Mesenchymal stem cell (in vitro differentiated cells and primary cell): ENCODE measurements around the gene MYADM.
A peak's percentile ranks its signal among the peaks of the same experiment; 100 is the strongest.
"Not testable (repeated sequence)": the region's sequence is repeated elsewhere in the genome, so short reads cannot be mapped to it uniquely, and the experiment has no call there.

Source experiments
- DNase-seq: peaks from one replicate; pipeline ENCODE4 v3.0.0-alpha.2; 2013
- H2AFZ ChIP-seq: one replicate; pipeline ENCODE4 v1.6.1; 2013; ENCODE audit warnings: low read depth, mild to moderate bottlenecking, control low read depth, inconsistent platforms, low read length, moderate library complexity
- H2AK5ac ChIP-seq: 2 replicates; pipeline ENCODE4 v1.6.1; 2013; ENCODE audit warnings: low read length, moderate library complexity, mild to moderate bottlenecking, inconsistent platforms; ENCODE audit not compliant: severe bottlenecking
- H2BK120ac ChIP-seq: one replicate; pipeline ENCODE4 v1.6.1; 2013; ENCODE audit warnings: low read depth, mild to moderate bottlenecking, inconsistent platforms, low read length, moderate library complexity
- H2BK12ac ChIP-seq, 2 experiments: one replicate each; pipeline ENCODE4 v1.6.1; 2013; ENCODE audit warnings: inconsistent platforms in 2 of 2, low read length in 2 of 2, mild to moderate bottlenecking in 2 of 2, moderate library complexity in 2 of 2, control low read depth in 1 of 2
- H2BK15ac ChIP-seq: one replicate; pipeline ENCODE4 v1.6.1; 2013; ENCODE audit warnings: mild to moderate bottlenecking, low read depth, inconsistent platforms; ENCODE audit not compliant: poor library complexity, severe bottlenecking
- H2BK5ac ChIP-seq: 2 replicates; pipeline ENCODE4 v1.6.1; 2013; ENCODE audit warnings: low read depth, mild to moderate bottlenecking, low read length, control low read depth, inconsistent platforms; ENCODE audit not compliant: poor library complexity, severe bottlenecking
- H3K14ac ChIP-seq, 2 experiments: one replicate each; pipeline ENCODE4 v1.6.1; 2013; ENCODE audit warnings: inconsistent platforms in 2 of 2, low read length in 2 of 2, control low read depth in 1 of 2, mild to moderate bottlenecking in 1 of 2, moderate library complexity in 1 of 2
- H3K18ac ChIP-seq, 2 experiments: one replicate each; pipeline ENCODE4 v1.6.1; 2013; ENCODE audit warnings: inconsistent platforms in 2 of 2, low read length in 2 of 2, control low read depth in 1 of 2, low read depth in 1 of 2, mild to moderate bottlenecking in 1 of 2
- H3K23ac ChIP-seq, 2 experiments: one replicate each; pipeline ENCODE4 v1.6.1; 2013; ENCODE audit warnings: inconsistent platforms in 2 of 2, low read length in 2 of 2, mild to moderate bottlenecking in 2 of 2, moderate library complexity in 2 of 2, control low read depth in 1 of 2
- H3K27ac ChIP-seq: 2 replicates; pipeline ENCODE4 v1.5.1; 2013; ENCODE audit warnings: mild to moderate bottlenecking, moderate library complexity, low read length, control low read depth, inconsistent platforms; ENCODE audit not compliant: poor library complexity, severe bottlenecking
- H3K27me3 ChIP-seq, 2 experiments: 2 replicates each; pipeline versions ENCODE4 v1.6.1 to v1.7.0; 2013; ENCODE audit warnings: low read length in 2 of 2, mild to moderate bottlenecking in 2 of 2, moderate library complexity in 2 of 2, control low read depth in 1 of 2, inconsistent platforms in 1 of 2; ENCODE audit not compliant: control insufficient read depth in 1 of 2, insufficient read depth in 1 of 2
- H3K36me3 ChIP-seq, 2 experiments: 2 replicates each; pipeline versions ENCODE4 v1.6.1 to v1.7.0; 2013; ENCODE audit warnings: low read length in 2 of 2, control low read depth in 1 of 2, inconsistent platforms in 1 of 2, low read depth in 1 of 2, mild to moderate bottlenecking in 1 of 2; ENCODE audit not compliant: insufficient read depth in 2 of 2, control insufficient read depth in 1 of 2
- H3K4ac ChIP-seq, 2 experiments: one replicate each; pipeline ENCODE4 v1.6.1; 2013; ENCODE audit warnings: inconsistent platforms in 2 of 2, low read length in 2 of 2, mild to moderate bottlenecking in 2 of 2, moderate library complexity in 2 of 2, control low read depth in 1 of 2, low read depth in 1 of 2
- H3K4me1 ChIP-seq: 2 replicates; pipeline ENCODE4 v1.6.1; 2013; ENCODE audit warnings: low read depth, low read length, control low read depth; ENCODE audit not compliant: control insufficient read depth, insufficient read depth
- H3K4me2 ChIP-seq: 2 replicates; pipeline ENCODE4 v1.6.1; 2013; ENCODE audit warnings: low read length, mild to moderate bottlenecking, inconsistent platforms; ENCODE audit not compliant: poor library complexity, severe bottlenecking
- H3K4me3 ChIP-seq, 2 experiments: 2 replicates each; pipeline versions ENCODE4 v1.5.1 to v1.7.0; 2013; ENCODE audit warnings: low read length in 2 of 2, mild to moderate bottlenecking in 2 of 2, control low read depth in 1 of 2, low read depth in 1 of 2; ENCODE audit not compliant: insufficient read depth in 1 of 2
- H3K79me1 ChIP-seq: replicated peaks from 2 replicates; pipeline ENCODE4 v1.6.1; 2013; ENCODE audit warnings: mild to moderate bottlenecking, control low read depth, low read length, inconsistent platforms; ENCODE audit not compliant: poor library complexity, severe bottlenecking
- H3K9ac ChIP-seq: 2 replicates; pipeline ENCODE4 v1.7.0; 2013; ENCODE audit warnings: mild to moderate bottlenecking, low read length, moderate library complexity
- H3K9me3 ChIP-seq: 2 replicates; pipeline ENCODE4 v1.7.0; 2013; ENCODE audit warnings: mild to moderate bottlenecking, low read length; ENCODE audit not compliant: control insufficient read depth
- H4K8ac ChIP-seq: one replicate; pipeline ENCODE4 v1.6.1; 2013; ENCODE audit warnings: inconsistent platforms, mild to moderate bottlenecking, low read length, moderate library complexity
- H4K91ac ChIP-seq: one replicate; pipeline ENCODE4 v1.6.1; 2013; ENCODE audit warnings: mild to moderate bottlenecking, low read length, inconsistent platforms
- WGBS: methylation state at CpG from one replicate; pipeline ENCODE4 v1.1.7; 2013; ENCODE audit warnings: mixed read lengths; 5-methylcytosine and 5-hydroxymethylcytosine counted together

MYADM gene

GRCh38 chr19:53868091-53868891, 608 bp downstream of the MYADM start:
- no peak overlapping the region for H2BK5ac ChIP-seq
- no peaks in the 10 kb centered on the region for H3K9me3 ChIP-seq
- no peak overlapping the region for H2AK5ac ChIP-seq
- peak overlapping the region; percentile 50 for H3K4me2 ChIP-seq
- peaks cover 7% of the 10 kb centered on the region for H3K79me1 ChIP-seq
- DNase-seq, result peak; percentile 76
- H2AFZ ChIP-seq, result no peak overlapping the region
- H3K4me3 ChIP-seq, result peak overlapping the region; percentile 73 to 88
- H4K8ac ChIP-seq, result peak overlapping the region; percentile 94
- H3K36me3 ChIP-seq, result peaks cover 8 to 13% of the 10 kb centered on the region in 2 experiments
- peak overlapping the region in 1 of 2 experiments; percentile 71 for H2BK12ac ChIP-seq
- H3K18ac ChIP-seq, result peak overlapping the region; percentile 2 to 99
- peak overlapping the region; percentile 87 for H2BK15ac ChIP-seq
- peak overlapping the region; percentile 35 to 94 for H3K4ac ChIP-seq
- H3K27ac ChIP-seq, result peak overlapping the region; percentile 59
- H3K4me1 ChIP-seq, result peaks cover 20% of the 10 kb centered on the region
- no peaks in the 10 kb centered on the region for H3K27me3 ChIP-seq
- H4K91ac ChIP-seq, result peak overlapping the region; percentile 99
- H3K9ac ChIP-seq, result peak overlapping the region; percentile 98
- H2BK120ac ChIP-seq, result peak overlapping the region; percentile 88
- peak overlapping the region in 1 of 2 experiments; percentile 36 for H3K23ac ChIP-seq
- under 1% methylated on average over 20 of the region's 37 CpGs for WGBS
- peak overlapping the region in 1 of 2 experiments; percentile 88 for H3K14ac ChIP-seq

DNA sequence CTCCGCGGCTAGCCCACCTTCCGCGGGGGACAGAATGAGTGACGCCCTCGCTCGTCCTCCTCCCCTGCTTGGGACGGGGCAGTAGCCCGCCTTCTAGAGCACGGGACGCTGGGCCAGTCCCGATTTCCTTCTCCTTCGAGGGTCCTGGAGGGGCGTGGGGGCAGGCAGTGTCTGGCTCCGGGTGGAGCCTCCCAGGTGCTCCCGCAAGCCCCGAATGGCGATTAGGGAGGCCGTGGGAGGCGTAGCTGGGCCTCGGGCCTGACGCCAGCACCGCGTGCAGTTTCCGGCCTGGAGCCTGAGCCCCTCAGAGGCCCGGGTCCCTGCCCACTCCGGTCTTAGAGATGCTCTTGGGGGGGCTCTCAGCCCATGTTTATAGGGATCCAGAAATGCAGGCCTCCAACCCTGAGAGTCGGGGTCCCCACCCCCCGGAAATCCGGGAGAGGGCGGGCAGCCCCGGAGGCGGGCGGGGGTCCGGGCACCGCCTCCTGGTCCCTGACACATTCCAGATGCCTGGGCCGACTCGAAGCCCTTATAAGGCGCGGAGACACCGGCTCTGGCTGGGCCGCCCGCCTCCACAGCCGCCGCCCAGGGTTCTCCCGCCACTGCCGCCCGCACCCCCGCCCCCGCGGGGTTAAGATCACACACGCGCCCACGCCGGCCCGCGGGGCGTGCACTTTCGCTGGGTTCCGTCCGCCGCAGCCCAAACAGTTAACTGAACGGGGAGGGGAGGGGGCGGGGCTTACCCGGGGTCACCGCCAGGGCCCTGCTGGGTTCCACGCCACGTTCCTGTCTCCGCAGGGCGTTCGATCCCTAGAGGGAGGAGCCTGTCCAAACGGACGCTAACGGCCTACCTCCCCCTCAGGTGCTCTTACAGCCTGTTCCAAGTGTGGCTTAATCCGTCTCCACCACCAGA, 1.5 kb downstream of the MYADM start:
- peak overlapping the region; percentile 46 for H2BK5ac ChIP-seq
- DNase-seq, result peak; percentile 93
- H3K9me3 ChIP-seq, result no peaks in the 10 kb centered on the region
- peak overlapping the region; percentile 98 for H2BK15ac ChIP-seq
- peaks cover 16 to 21% of the 10 kb centered on the region in 2 experiments for H3K36me3 ChIP-seq
- H3K14ac ChIP-seq, result peak overlapping the region in 1 of 2 experiments; percentile 95
- under 1% methylated on average over 68 of the region's 75 CpGs for WGBS
- peak overlapping the region; percentile 82 to 99 for H3K18ac ChIP-seq
- H2AK5ac ChIP-seq, result no peak overlapping the region
- H4K8ac ChIP-seq, result peak overlapping the region; percentile 94
- peak overlapping the region; percentile 71 to 94 for H3K4ac ChIP-seq
- H3K9ac ChIP-seq, result peak overlapping the region; percentile 98
- H3K27ac ChIP-seq, result peak overlapping the region; percentile 63
- peaks cover 14% of the 10 kb centered on the region for H3K79me1 ChIP-seq
- peak overlapping the region; percentile 88 for H2BK120ac ChIP-seq
- H2BK12ac ChIP-seq, result peak overlapping the region; percentile 24 to 71
- no peaks in the 10 kb centered on the region for H3K27me3 ChIP-seq
- H4K91ac ChIP-seq, result peak overlapping the region; percentile 99
- peak overlapping the region; percentile 73 to 88 for H3K4me3 ChIP-seq
- H2AFZ ChIP-seq, result peak overlapping the region; percentile 44
- peaks cover 20% of the 10 kb centered on the region for H3K4me1 ChIP-seq
- peak overlapping the region in 1 of 2 experiments; percentile 35 for H3K23ac ChIP-seq
- peak overlapping the region; percentile 50 for H3K4me2 ChIP-seq

- not testable (repeated sequence) for H3K27me3 ChIP-seq, H2BK5ac ChIP-seq, DNase-seq, H2AFZ ChIP-seq, H3K9me3 ChIP-seq, H2AK5ac ChIP-seq, H3K23ac ChIP-seq, H2BK15ac ChIP-seq
- H3K4me1 ChIP-seq, result peaks cover 21% of the 10 kb centered on the region
- peak overlapping the region; percentile 24 to 40 for H2BK12ac ChIP-seq
- H3K18ac ChIP-seq, result peak overlapping the region in 1 of 2 experiments; percentile 93
- peak overlapping the region; percentile 50 for H3K4me2 ChIP-seq
- H2BK120ac ChIP-seq, result peak overlapping the region; percentile 88
- peaks cover 20% of the 10 kb centered on the region for H3K79me1 ChIP-seq
- H3K4ac ChIP-seq, result peak overlapping the region in 1 of 2 experiments; percentile 61
- H3K36me3 ChIP-seq, result peaks cover 23 to 27% of the 10 kb centered on the region in 2 experiments
- peak overlapping the region; percentile 55 for H3K27ac ChIP-seq
- H4K91ac ChIP-seq, result peak overlapping the region; percentile 86
- WGBS, result 15% methylated on average over 24 of the region's 24 CpGs
- H4K8ac ChIP-seq, result peak overlapping the region; percentile 83
- peak overlapping the region in 1 of 2 experiments; percentile 95 for H3K14ac ChIP-seq
- H3K4me3 ChIP-seq, result peak overlapping the region; percentile 73 to 88
- H3K9ac ChIP-seq, result peak overlapping the region; percentile 98
Measured at GRCh38 chr19:53869805-53870484, 2.3 kb downstream of the MYADM start.
